Vagina (tissue), 2 donors: Measurements from ENCODE around the gene FGFR2.

Experiments used
- CTCF ChIP-seq, 3 experiments: fragments of 450-650 bp in 2 of 3; fragments of 200-600 bp in 1 of 3; sonication (generic) in 1 of 3; IDR thresholded peaks; one replicate each; pipeline ENCODE4 v1.5.1; 2017 to 2019; ENCODE audit warnings: antibody characterized with exemption in 3 of 3, mild to moderate bottlenecking in 2 of 3, moderate library complexity in 2 of 3
- POLR2A ChIP-seq, 2 donors: fragments of 450-650 bp; IDR thresholded peaks; one replicate each; pipeline ENCODE4 v1.6.1; 2017; ENCODE audit warnings: antibody characterized with exemption in 2 of 2, mild to moderate bottlenecking in 2 of 2, moderate library complexity in 2 of 2
- POLR2AphosphoS5 ChIP-seq, 2 donors: sonication (generic); formaldehyde crosslinking; IDR thresholded peaks; one replicate each; pipeline ENCODE4 v1.9.0; 2017; ENCODE audit warnings: antibody characterized with exemption in 2 of 2, mild to moderate bottlenecking in 2 of 2, low read depth in 1 of 2; ENCODE audit not compliant: insufficient read depth in 1 of 2

GRCh38 chr10:121461307-121461706 lies 136.9 kb downstream of the FGFR2 start:
- TF ChIP-seq POLR2A (IDR thresholded peaks at IDR 0.05) (no peak), CTCF (IDR thresholded peaks at IDR 0.05) (no peak), POLR2AphosphoS5 (IDR thresholded peaks at IDR 0.05; ENCODE audit: insufficient read depth in 1 of 2, low read depth in 1 of 2) (no peak)
